Measurements from ENCODE around the gene CHRNB4. TPM values are rescaled to one million over a fixed set of nuclear protein-coding genes. Genes with fewer than 3 reads are reported as not detected.

The CHRNB4 gene
- total and polyA plus RNA-seq, 4 donors = not detected

DNA sequence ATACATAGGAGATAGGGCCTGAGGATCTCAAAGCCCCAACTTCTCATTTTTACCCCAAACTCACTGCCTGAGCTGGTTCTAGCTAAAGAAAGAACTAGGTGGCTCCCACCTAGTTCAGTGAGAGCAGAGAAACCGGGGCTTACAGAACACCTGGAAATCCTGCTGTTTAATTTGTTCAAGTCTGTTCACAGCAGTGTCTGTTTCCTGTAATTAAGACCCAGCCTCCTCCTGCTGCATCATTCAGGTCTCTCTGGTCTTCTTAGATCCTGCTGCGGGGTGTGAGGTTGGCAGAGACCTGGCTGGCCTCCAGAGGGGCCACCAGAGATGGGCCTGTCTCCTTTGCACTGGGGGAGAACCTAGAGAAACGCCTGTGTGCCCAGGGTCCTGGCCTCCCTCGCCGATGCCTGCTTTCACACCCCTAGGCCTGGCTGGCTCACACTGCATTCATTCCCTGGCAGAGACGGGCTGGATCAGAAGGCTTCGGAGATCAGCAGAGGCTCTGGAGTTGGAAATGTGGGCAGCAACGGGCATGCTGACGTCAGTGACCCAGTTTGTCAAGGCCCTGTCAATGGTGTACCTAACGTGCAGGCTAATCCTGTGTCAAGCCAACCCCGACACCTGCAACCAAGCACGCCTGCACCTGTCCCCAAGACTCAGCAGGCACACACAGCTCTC, 15.3 kb downstream of the CHRNB4 start:
- no peak overlapping the region for H3K27ac ChIP-seq (ENCODE audit: low read depth in 1 of 2, low read length in 2 of 2)
- no peaks in the 10 kb centered on the region for H3K36me3 ChIP-seq (ENCODE audit: control insufficient read depth in 4 of 4, insufficient read depth in 3 of 4, low read depth in 1 of 4, low read length in 3 of 4)
- H3K27me3 ChIP-seq (ENCODE audit: control insufficient read depth in 4 of 4, insufficient read depth in 4 of 4, low read length in 3 of 4) = peaks cover 2 to 14% (median 6%) of the 10 kb centered on the region in 4 donors
- WGBS = 82% methylated on average over 12 of the region's 12 CpGs
- no peak overlapping the region for H3K9ac ChIP-seq (ENCODE audit: low read depth in 1 of 2, low read length in 2 of 2)
- no peaks in the 10 kb centered on the region for H3K9me3 ChIP-seq (ENCODE audit: control insufficient read depth in 4 of 4, low read length in 3 of 4)
- DNase-seq (ENCODE audit: low spot score) = no peak
- peaks cover 0 to 4% (median under 1%) of the 10 kb centered on the region in 4 donors for H3K4me1 ChIP-seq (ENCODE audit: control insufficient read depth in 4 of 4, insufficient read depth in 4 of 4, low read length in 3 of 4)
- TF ChIP-seq, protein P1, sequence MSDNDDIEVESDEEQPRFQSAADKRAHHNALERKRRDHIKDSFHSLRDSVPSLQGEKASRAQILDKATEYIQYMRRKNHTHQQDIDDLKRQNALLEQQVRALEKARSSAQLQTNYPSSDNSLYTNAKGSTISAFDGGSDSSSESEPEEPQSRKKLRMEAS (IDR thresholded peaks at IDR 0.05) = no peak
- TF ChIP-seq HNF4G (IDR thresholded peaks at IDR 0.05) (no peak), JUND (IDR thresholded peaks at IDR 0.05) (no peak), FOXA2 (IDR thresholded peaks at IDR 0.05) (no peak), TAF1 (conservative IDR thresholded peaks at IDR 0.05) (no peak), RXRA (IDR thresholded peaks at IDR 0.05) (no peak), FOXA1 (IDR thresholded peaks at IDR 0.05) (no peak), YY1 (IDR thresholded peaks at IDR 0.05) (no peak), HNF4A (conservative IDR thresholded peaks at IDR 0.05) (no peak), NR2F2 (IDR thresholded peaks at IDR 0.05) (no peak), RAD21 (IDR thresholded peaks at IDR 0.05) (no peak), GABPA (IDR thresholded peaks at IDR 0.05 in 1 of 2, conservative IDR thresholded peaks at IDR 0.05 in 1 of 2) (no peak)
- TF ChIP-seq, protein P2, sequence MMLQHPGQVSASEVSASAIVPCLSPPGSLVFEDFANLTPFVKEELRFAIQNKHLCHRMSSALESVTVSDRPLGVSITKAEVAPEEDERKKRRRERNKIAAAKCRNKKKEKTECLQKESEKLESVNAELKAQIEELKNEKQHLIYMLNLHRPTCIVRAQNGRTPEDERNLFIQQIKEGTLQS (IDR thresholded peaks at IDR 0.05) = no peak
- TF ChIP-seq, protein P3, sequence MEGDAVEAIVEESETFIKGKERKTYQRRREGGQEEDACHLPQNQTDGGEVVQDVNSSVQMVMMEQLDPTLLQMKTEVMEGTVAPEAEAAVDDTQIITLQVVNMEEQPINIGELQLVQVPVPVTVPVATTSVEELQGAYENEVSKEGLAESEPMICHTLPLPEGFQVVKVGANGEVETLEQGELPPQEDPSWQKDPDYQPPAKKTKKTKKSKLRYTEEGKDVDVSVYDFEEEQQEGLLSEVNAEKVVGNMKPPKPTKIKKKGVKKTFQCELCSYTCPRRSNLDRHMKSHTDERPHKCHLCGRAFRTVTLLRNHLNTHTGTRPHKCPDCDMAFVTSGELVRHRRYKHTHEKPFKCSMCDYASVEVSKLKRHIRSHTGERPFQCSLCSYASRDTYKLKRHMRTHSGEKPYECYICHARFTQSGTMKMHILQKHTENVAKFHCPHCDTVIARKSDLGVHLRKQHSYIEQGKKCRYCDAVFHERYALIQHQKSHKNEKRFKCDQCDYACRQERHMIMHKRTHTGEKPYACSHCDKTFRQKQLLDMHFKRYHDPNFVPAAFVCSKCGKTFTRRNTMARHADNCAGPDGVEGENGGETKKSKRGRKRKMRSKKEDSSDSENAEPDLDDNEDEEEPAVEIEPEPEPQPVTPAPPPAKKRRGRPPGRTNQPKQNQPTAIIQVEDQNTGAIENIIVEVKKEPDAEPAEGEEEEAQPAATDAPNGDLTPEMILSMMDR (IDR thresholded peaks at IDR 0.05; ENCODE audit: low read depth, low read length, missing input control) = no peak
- TF ChIP-seq, protein P4, sequence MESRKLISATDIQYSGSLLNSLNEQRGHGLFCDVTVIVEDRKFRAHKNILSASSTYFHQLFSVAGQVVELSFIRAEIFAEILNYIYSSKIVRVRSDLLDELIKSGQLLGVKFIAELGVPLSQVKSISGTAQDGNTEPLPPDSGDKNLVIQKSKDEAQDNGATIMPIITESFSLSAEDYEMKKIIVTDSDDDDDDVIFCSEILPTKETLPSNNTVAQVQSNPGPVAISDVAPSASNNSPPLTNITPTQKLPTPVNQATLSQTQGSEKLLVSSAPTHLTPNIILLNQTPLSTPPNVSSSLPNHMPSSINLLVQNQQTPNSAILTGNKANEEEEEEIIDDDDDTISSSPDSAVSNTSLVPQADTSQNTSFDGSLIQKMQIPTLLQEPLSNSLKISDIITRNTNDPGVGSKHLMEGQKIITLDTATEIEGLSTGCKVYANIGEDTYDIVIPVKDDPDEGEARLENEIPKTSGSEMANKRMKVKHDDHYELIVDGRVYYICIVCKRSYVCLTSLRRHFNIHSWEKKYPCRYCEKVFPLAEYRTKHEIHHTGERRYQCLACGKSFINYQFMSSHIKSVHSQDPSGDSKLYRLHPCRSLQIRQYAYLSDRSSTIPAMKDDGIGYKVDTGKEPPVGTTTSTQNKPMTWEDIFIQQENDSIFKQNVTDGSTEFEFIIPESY (IDR thresholded peaks at IDR 0.05) = no peak
- TF ChIP-seq, protein P5, sequence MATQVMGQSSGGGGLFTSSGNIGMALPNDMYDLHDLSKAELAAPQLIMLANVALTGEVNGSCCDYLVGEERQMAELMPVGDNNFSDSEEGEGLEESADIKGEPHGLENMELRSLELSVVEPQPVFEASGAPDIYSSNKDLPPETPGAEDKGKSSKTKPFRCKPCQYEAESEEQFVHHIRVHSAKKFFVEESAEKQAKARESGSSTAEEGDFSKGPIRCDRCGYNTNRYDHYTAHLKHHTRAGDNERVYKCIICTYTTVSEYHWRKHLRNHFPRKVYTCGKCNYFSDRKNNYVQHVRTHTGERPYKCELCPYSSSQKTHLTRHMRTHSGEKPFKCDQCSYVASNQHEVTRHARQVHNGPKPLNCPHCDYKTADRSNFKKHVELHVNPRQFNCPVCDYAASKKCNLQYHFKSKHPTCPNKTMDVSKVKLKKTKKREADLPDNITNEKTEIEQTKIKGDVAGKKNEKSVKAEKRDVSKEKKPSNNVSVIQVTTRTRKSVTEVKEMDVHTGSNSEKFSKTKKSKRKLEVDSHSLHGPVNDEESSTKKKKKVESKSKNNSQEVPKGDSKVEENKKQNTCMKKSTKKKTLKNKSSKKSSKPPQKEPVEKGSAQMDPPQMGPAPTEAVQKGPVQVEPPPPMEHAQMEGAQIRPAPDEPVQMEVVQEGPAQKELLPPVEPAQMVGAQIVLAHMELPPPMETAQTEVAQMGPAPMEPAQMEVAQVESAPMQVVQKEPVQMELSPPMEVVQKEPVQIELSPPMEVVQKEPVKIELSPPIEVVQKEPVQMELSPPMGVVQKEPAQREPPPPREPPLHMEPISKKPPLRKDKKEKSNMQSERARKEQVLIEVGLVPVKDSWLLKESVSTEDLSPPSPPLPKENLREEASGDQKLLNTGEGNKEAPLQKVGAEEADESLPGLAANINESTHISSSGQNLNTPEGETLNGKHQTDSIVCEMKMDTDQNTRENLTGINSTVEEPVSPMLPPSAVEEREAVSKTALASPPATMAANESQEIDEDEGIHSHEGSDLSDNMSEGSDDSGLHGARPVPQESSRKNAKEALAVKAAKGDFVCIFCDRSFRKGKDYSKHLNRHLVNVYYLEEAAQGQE (IDR thresholded peaks at IDR 0.05) = no peak
- H3K4me3 ChIP-seq (ENCODE audit: low read depth in 1 of 3, low read length in 3 of 3) = no peak overlapping the region
